ENCODE results near the gene POLR2B. TPM values are rescaled to one million over a fixed set of nuclear protein-coding genes. Genes with fewer than 3 reads are reported as not detected.
A peak's percentile ranks its signal among the peaks of the same experiment; 100 is the strongest.
"Not testable (repeated sequence)": the region's sequence is repeated elsewhere in the genome, so short reads cannot be mapped to it uniquely, and the experiment has no call there.

The POLR2B gene
- total RNA-seq, 1 experiment from 2014 or later: 116 TPM

- DNase-seq (ENCODE audit: low read depth): no peak
These were observed 72.4 kb downstream of the POLR2B start for GRCh38 chr4:57051095-57051494.

GRCh38 chr4:57051524-57051923 is 72.8 kb downstream of the POLR2B start:
- no peak for DNase-seq (ENCODE audit: low read depth)

GRCh38 chr4:57053508-57053907 is 74.8 kb downstream of the POLR2B start:
- peak; percentile 24 for DNase-seq (ENCODE audit: low read depth)

- DNase-seq (ENCODE audit: low read depth): no peak
These were observed 77.2 kb downstream of the POLR2B start for GRCh38 chr4:57055886-57056285.

- DNase-seq (ENCODE audit: low read depth): no peak
These were observed 81.4 kb downstream of the POLR2B start for GRCh38 chr4:57059890-57060716.

- DNase-seq (ENCODE audit: low read depth): not testable (repeated sequence)
These were observed 82.0 kb downstream of the POLR2B start for GRCh38 chr4:57060717-57061067.

GRCh38 chr4:57061395-57061794 is 82.7 kb downstream of the POLR2B start:
- DNase-seq (ENCODE audit: low read depth): no peak

- no peak for DNase-seq (ENCODE audit: low read depth)
These were observed 84.8 kb downstream of the POLR2B start for GRCh38 chr4:57063518-57063917.

- no peak for DNase-seq (ENCODE audit: low read depth)
These were observed 85.4 kb downstream of the POLR2B start for GRCh38 chr4:57064120-57064519.

GRCh38 chr4:57064811-57065711 is 86.4 kb downstream of the POLR2B start:
- DNase-seq (ENCODE audit: low read depth): peak; percentile 89

GRCh38 chr4:57065730-57066482 is 87.2 kb downstream of the POLR2B start:
- DNase-seq (ENCODE audit: low read depth): peak; percentile 37

- no peak for DNase-seq (ENCODE audit: low read depth)
These were observed 89.7 kb downstream of the POLR2B start for GRCh38 chr4:57068237-57068981.

- DNase-seq (ENCODE audit: low read depth): no peak
These were observed 91.8 kb downstream of the POLR2B start for GRCh38 chr4:57070461-57070860.

- DNase-seq (ENCODE audit: low read depth): no peak
These were observed 92.6 kb downstream of the POLR2B start for GRCh38 chr4:57071326-57071725.

- no peak for DNase-seq (ENCODE audit: low read depth)
These were observed 94.9 kb downstream of the POLR2B start for GRCh38 chr4:57073559-57073958.

- peak; percentile 17 for DNase-seq (ENCODE audit: low read depth)
These were observed 96.0 kb downstream of the POLR2B start for GRCh38 chr4:57074744-57075143.

- DNase-seq (ENCODE audit: low read depth): no peak
These were observed 96.7 kb downstream of the POLR2B start for GRCh38 chr4:57075367-57075766.

- no peak for DNase-seq (ENCODE audit: low read depth)
These were observed 98.0 kb downstream of the POLR2B start for GRCh38 chr4:57076646-57077045.

GRCh38 chr4:57077550-57078343 is 99.1 kb downstream of the POLR2B start:
- DNase-seq (ENCODE audit: low read depth): peak; percentile 59

Data from HT1080 (cell line).